Measurements from ENCODE around the gene PKHD1.
"Not testable (repeated sequence)": the region's sequence is repeated elsewhere in the genome, so short reads cannot be mapped to it uniquely, and the experiment has no call there.

PKHD1 gene

GRCh38 chr6:51932956-51933355 is 154.5 kb downstream of the PKHD1 start:
- DNase-seq (ENCODE audit: low read depth in 3 of 3, low spot score in 1 of 3), result no peak

GRCh38 chr6:51930602-51931001 is 156.8 kb downstream of the PKHD1 start:
- no peak for DNase-seq (ENCODE audit: low read depth in 3 of 3, low spot score in 1 of 3)

GRCh38 chr6:51929934-51930574 is 157.4 kb downstream of the PKHD1 start:
- DNase-seq (ENCODE audit: low read depth in 3 of 3, low spot score in 1 of 3), result no peak

- DNase-seq (ENCODE audit: low read depth in 3 of 3, low spot score in 1 of 3), result no peak
These were observed 159.1 kb downstream of the PKHD1 start for GRCh38 chr6:51928320-51928719.

GRCh38 chr6:51927450-51927849 is 160.0 kb downstream of the PKHD1 start:
- DNase-seq (ENCODE audit: low read depth in 3 of 3, low spot score in 1 of 3), result no peak

GRCh38 chr6:51926125-51926524 is 161.3 kb downstream of the PKHD1 start:
- no peak for DNase-seq (ENCODE audit: low read depth in 3 of 3, low spot score in 1 of 3)

- not testable (repeated sequence) for DNase-seq (ENCODE audit: low read depth in 3 of 3, low spot score in 1 of 3)
These were observed 164.9 kb downstream of the PKHD1 start for GRCh38 chr6:51922479-51922878.

GRCh38 chr6:51918347-51918746 is 169.1 kb downstream of the PKHD1 start:
- not testable (repeated sequence) for DNase-seq (ENCODE audit: low read depth in 3 of 3, low spot score in 1 of 3)

- DNase-seq (ENCODE audit: low read depth in 3 of 3, low spot score in 1 of 3), result no peak
These were observed 172.3 kb downstream of the PKHD1 start for GRCh38 chr6:51915098-51915497.

GRCh38 chr6:51913265-51913664 is 174.1 kb downstream of the PKHD1 start:
- DNase-seq (ENCODE audit: low read depth in 3 of 3, low spot score in 1 of 3), result no peak

GRCh38 chr6:51910851-51911250 is 176.6 kb downstream of the PKHD1 start:
- DNase-seq (ENCODE audit: low read depth in 3 of 3, low spot score in 1 of 3), result no peak

GRCh38 chr6:51908243-51908642 is 179.2 kb downstream of the PKHD1 start:
- no peak for DNase-seq (ENCODE audit: low read depth in 3 of 3, low spot score in 1 of 3)

- no peak for DNase-seq (ENCODE audit: low read depth in 3 of 3, low spot score in 1 of 3)
These were observed 185.3 kb downstream of the PKHD1 start for GRCh38 chr6:51901766-51902764.

GRCh38 chr6:51893366-51893765 is 194.0 kb downstream of the PKHD1 start:
- no peak for DNase-seq (ENCODE audit: low read depth in 3 of 3, low spot score in 1 of 3)

GRCh38 chr6:51892750-51893149 is 194.7 kb downstream of the PKHD1 start:
- no peak for DNase-seq (ENCODE audit: low read depth in 3 of 3, low spot score in 1 of 3)

- no peak for DNase-seq (ENCODE audit: low read depth in 3 of 3, low spot score in 1 of 3)
These were observed 195.1 kb downstream of the PKHD1 start for GRCh38 chr6:51892339-51892738.

- DNase-seq (ENCODE audit: low read depth in 3 of 3, low spot score in 1 of 3), result no peak
These were observed 195.6 kb downstream of the PKHD1 start for GRCh38 chr6:51891784-51892183.

- DNase-seq (ENCODE audit: low read depth in 3 of 3, low spot score in 1 of 3), result no peak
These were observed 199.6 kb downstream of the PKHD1 start for GRCh38 chr6:51887859-51888258.

- no peak for DNase-seq (ENCODE audit: low read depth in 3 of 3, low spot score in 1 of 3)
These were observed 201.5 kb downstream of the PKHD1 start for GRCh38 chr6:51885957-51886356.

- DNase-seq (ENCODE audit: low read depth in 3 of 3, low spot score in 1 of 3), result no peak
These were observed 218.6 kb downstream of the PKHD1 start for GRCh38 chr6:51868591-51869355.

- no peak for DNase-seq (ENCODE audit: low read depth in 3 of 3, low spot score in 1 of 3)
These were observed 220.5 kb downstream of the PKHD1 start for GRCh38 chr6:51866867-51867266.

GRCh38 chr6:51865996-51866395 is 221.4 kb downstream of the PKHD1 start:
- no peak for DNase-seq (ENCODE audit: low read depth in 3 of 3, low spot score in 1 of 3)
